ENCODE data around the gene SEC24D. TPM values are rescaled to one million over a fixed set of nuclear protein-coding genes. Genes with fewer than 3 reads are reported as not detected.

The SEC24D gene, protein sequence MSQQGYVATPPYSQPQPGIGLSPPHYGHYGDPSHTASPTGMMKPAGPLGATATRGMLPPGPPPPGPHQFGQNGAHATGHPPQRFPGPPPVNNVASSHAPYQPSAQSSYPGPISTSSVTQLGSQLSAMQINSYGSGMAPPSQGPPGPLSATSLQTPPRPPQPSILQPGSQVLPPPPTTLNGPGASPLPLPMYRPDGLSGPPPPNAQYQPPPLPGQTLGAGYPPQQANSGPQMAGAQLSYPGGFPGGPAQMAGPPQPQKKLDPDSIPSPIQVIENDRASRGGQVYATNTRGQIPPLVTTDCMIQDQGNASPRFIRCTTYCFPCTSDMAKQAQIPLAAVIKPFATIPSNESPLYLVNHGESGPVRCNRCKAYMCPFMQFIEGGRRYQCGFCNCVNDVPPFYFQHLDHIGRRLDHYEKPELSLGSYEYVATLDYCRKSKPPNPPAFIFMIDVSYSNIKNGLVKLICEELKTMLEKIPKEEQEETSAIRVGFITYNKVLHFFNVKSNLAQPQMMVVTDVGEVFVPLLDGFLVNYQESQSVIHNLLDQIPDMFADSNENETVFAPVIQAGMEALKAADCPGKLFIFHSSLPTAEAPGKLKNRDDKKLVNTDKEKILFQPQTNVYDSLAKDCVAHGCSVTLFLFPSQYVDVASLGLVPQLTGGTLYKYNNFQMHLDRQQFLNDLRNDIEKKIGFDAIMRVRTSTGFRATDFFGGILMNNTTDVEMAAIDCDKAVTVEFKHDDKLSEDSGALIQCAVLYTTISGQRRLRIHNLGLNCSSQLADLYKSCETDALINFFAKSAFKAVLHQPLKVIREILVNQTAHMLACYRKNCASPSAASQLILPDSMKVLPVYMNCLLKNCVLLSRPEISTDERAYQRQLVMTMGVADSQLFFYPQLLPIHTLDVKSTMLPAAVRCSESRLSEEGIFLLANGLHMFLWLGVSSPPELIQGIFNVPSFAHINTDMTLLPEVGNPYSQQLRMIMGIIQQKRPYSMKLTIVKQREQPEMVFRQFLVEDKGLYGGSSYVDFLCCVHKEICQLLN
- total RNA-seq: 118 and 138 TPM in 2 replicates
- long read RNA-seq, full-length matches to known transcripts: 4 of 97 reads
- long read RNA-seq, partial matches to known transcripts: 79 of 97 reads
- long read RNA-seq, other reads (novel, unspliced or antisense): 14 of 97 reads

DNA sequence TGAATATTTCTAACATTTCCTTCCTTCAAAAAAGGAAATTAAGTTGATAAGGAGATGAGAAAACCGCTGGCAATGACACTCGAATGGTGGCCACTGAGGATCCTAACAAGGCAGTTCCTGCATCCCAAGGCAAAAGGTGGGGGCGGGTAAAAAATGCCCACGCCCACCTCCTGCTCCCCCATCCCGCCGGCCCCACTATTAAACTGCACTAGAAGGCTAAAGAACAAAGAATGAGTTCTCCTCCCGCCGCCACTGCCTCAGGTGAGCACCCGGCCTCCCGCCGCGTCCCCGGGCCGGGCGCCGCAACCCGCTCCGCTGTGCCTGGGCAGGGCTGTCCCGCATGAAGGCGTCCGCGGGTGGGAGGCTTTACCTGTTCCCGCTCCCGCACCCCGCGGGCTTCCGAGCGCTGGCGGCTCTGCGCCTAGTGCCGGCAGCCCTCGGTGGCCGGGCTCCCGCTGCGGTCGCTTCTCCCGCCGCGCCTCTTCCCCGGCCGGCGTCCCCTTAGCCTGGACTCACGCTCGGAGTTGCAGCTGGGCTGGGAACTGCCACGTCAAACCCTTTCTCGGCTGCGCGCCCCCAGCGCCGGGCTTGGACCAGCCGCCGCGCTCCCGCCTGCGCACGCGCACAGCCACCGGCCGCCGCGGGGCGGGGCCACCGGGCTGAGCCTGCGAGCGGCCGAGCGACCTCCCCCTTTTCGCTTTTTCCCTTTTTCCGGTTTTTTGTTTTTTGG is at the start of gene SEC24D:
TSS of gene SEC24D (minus strand) at position 556 of the 730 bp plus-strand sequence. CDS start 2,430 bp downstream, outside the sequence.
- Mint-ChIP-seq H3K27ac (ENCODE audit: unreplicated experiment) (peak within 1 kb of the TSS; percentile 100), H3K27me3 (ENCODE audit: unreplicated experiment) (no peaks in the 10 kb centered on the region), H3K36me3 (ENCODE audit: unreplicated experiment) (peaks cover 18% of the 10 kb centered on the region), H3K4me3 (ENCODE audit: unreplicated experiment) (peak within 1 kb of the TSS; percentile 99), H3K4me1 (ENCODE audit: unreplicated experiment) (peaks cover 34% of the 10 kb centered on the region), H3K9me3 (ENCODE audit: unreplicated experiment) (no peaks in the 10 kb centered on the region)
- no peak for TF ChIP-seq CTCF (IDR thresholded peaks at IDR 0.05)
- DNase-seq (ENCODE audit: extremely low spot score, unreplicated experiment): peak; percentile 98

DNA sequence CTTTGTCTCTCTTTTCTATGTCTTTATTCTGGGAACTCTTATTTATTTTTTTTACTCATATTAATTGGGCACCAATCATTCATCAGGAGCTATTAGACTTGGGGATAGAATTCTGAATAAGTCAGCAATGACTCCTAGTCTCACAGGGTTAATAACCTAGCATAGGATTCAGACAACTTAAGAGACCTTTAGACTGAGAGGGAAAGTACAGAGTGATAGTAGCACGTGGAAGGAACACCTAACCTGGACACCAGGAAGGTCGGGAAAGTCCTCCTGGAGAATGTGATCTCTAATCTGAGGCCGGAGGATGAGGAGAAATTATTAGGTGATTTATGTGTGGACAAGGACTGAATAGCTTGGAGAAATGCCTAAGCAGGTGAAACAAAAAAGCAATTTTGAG is 48.8 kb upstream of the SEC24D start:
- peaks cover 16% of the 10 kb centered on the region for H3K4me1 Mint-ChIP-seq (ENCODE audit: unreplicated experiment)
- no peak for DNase-seq (ENCODE audit: extremely low spot score, unreplicated experiment)
- no peak overlapping the region for H3K4me3 Mint-ChIP-seq (ENCODE audit: unreplicated experiment)
- no peaks in the 10 kb centered on the region for H3K27me3 Mint-ChIP-seq (ENCODE audit: unreplicated experiment)
- H3K27ac Mint-ChIP-seq (ENCODE audit: unreplicated experiment): no peak overlapping the region
- H3K36me3 Mint-ChIP-seq (ENCODE audit: unreplicated experiment): no peaks in the 10 kb centered on the region
- no peak for TF ChIP-seq CTCF (IDR thresholded peaks at IDR 0.05)
- no peaks in the 10 kb centered on the region for H3K9me3 Mint-ChIP-seq (ENCODE audit: unreplicated experiment)

DNA sequence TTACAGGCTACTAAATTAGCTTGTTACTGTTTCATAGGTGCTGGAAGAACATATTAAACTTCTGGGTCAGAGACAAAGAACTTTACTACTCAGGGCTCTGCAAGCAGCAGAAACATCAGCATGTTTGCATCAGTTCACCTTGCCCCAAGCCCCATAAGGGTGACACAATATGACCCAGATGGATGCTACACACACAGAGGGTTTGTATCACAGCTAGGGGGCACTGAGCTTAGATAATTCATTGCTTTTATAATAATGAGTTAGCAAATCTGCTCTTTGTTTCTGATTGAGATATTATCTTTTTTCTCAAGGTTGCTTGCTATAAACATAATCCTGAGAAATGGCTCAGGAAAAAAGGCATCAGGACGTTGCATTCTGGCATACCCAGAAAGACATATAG is 47.9 kb upstream of the SEC24D start:
- H3K9me3 Mint-ChIP-seq (ENCODE audit: unreplicated experiment): no peaks in the 10 kb centered on the region
- no peaks in the 10 kb centered on the region for H3K27me3 Mint-ChIP-seq (ENCODE audit: unreplicated experiment)
- H3K4me3 Mint-ChIP-seq (ENCODE audit: unreplicated experiment): no peak overlapping the region
- H3K36me3 Mint-ChIP-seq (ENCODE audit: unreplicated experiment): no peaks in the 10 kb centered on the region
- peak; percentile 24 for TF ChIP-seq CTCF (IDR thresholded peaks at IDR 0.05)
- H3K27ac Mint-ChIP-seq (ENCODE audit: unreplicated experiment): no peak overlapping the region
- no peak for DNase-seq (ENCODE audit: extremely low spot score, unreplicated experiment)
- peaks cover 10% of the 10 kb centered on the region for H3K4me1 Mint-ChIP-seq (ENCODE audit: unreplicated experiment)

GRCh38 chr4:118881512-118882146 is 45.7 kb upstream of the SEC24D start:
- DNase-seq (ENCODE audit: extremely low spot score, unreplicated experiment): no peak
- H3K9me3 Mint-ChIP-seq (ENCODE audit: unreplicated experiment): no peaks in the 10 kb centered on the region
- no peak overlapping the region for H3K27ac Mint-ChIP-seq (ENCODE audit: unreplicated experiment)
- no peaks in the 10 kb centered on the region for H3K27me3 Mint-ChIP-seq (ENCODE audit: unreplicated experiment)
- no peaks in the 10 kb centered on the region for H3K36me3 Mint-ChIP-seq (ENCODE audit: unreplicated experiment)
- no peak overlapping the region for H3K4me3 Mint-ChIP-seq (ENCODE audit: unreplicated experiment)
- no peaks in the 10 kb centered on the region for H3K4me1 Mint-ChIP-seq (ENCODE audit: unreplicated experiment)
- TF ChIP-seq CTCF (IDR thresholded peaks at IDR 0.05): no peak
